H1 (cell line): ENCODE data around the gene ITPK1. TPM values are rescaled to one million over a fixed set of nuclear protein-coding genes. Genes with fewer than 3 reads are reported as not detected.

Source experiments
- HDAC2 ChIP-seq, 2 experiments: fragments of 300-600 bp in 1 of 2; sonication (generic) in 1 of 2; IDR thresholded peaks; 2 replicates each; pipeline ENCODE4 v1.6.1; 2011 to 2012; ENCODE audit warnings: low read depth in 2 of 2, low read length in 2 of 2, mild to moderate bottlenecking in 2 of 2, moderate library complexity in 2 of 2, borderline replicate concordance in 1 of 2, inconsistent platforms in 1 of 2
- polyA plus RNA-seq, 7 experiments: library from polyadenylated mRNA; depleted of rRNA in 3 of 7; stranded (reverse) in 5 of 7; unstranded in 2 of 7; fragments of >200 nt in 5 of 7; fragments of 200-250 nt in 2 of 7; gene quantifications; 1 replicate in 5 of 7; 2 replicates in 1 of 7; 4 replicates in 1 of 7; pipeline versions ENCODE4 v1.2.1 to v1.2.3, GENCODE V29; 2011 to 2013; ENCODE audit warnings: missing spikeins in 2 of 7, mixed read lengths in 2 of 7
- total RNA-seq: library from RNA; stranded (reverse); fragmentation: NEBNext Ultra II Directional; extraction: Animal tissue kit (Norgen Biotek cat#: 25700); gene quantifications from 2 replicates; pipeline ENCODE4 v1.2.1, GENCODE V29; 2021

ITPK1 gene
- total and polyA plus RNA-seq, 2 of the 8 experiments (the other 6 are each of a cell fraction or from before 2014, with no cell fraction given): 108 to 143 TPM

DNA sequence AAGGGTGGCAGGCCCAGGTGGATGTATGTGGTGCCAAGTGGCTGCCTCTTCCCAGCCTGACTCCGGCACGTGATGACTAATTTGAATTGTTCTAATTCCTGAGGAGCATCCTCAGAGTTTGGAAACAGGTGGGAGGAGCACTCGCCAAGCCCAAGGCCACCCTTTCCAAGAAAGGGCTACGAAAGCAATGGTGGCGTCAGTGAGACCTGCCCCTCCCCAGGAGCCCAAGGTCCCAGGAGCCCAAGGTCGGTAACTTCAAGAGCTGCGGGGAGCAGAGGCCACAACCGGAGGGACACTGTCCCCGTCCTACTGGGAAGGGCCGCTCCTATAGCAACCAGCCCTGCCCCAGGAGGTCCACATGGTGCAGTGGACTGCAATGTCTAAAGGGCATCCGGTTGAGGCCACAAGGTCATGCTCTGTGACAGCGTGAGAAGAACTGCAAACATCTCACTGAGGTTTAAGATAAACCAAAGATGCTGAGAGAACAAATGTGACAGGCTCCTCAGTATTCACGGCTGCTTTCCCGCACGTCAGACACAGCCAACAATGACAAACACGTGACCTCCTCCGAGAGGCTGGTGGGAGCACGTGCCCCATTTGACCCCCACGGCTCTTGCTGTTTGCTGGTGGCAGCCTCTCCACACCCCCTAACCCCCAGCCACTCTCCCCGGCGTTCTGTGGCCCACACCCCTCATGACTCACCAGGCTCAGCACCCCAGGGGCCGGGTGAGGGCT lies 79.6 kb downstream of the ITPK1 start (continued):
- no peak for TF ChIP-seq HDAC2 (IDR thresholded peaks at IDR 0.05; ENCODE audit: borderline replicate concordance in 1 of 2, low read depth in 2 of 2, low read length in 2 of 2)
